Heart right ventricle (tissue), 16 donors: ENCODE measurements around the gene WDR83. TPM values are rescaled to one million over a fixed set of nuclear protein-coding genes. Genes with fewer than 3 reads are reported as not detected.

ENCODE experiments used
- ATAC-seq, 8 donors: fragments of 200-7000 bp; cut with Tn5 transposase; one replicate each; pipeline ENCODE4 v1.9.1; 2020; ENCODE audit warnings: mild to moderate bottlenecking in 8 of 8, moderate library complexity in 8 of 8, moderate number of reproducible peaks in 1 of 8
- DNase-seq, 2 donors: peaks; one replicate each; pipeline ENCODE4 v3.0.0-alpha.2; 2020
- H3K27ac ChIP-seq, 10 donors: fragments of 200-600 bp; sonication (generic) in 2 of 10; one replicate each; pipeline versions ENCODE4 v1.5.0 to v1.8.0; 2020 to 2022; ENCODE audit warnings: mild to moderate bottlenecking in 3 of 10
- H3K27me3 ChIP-seq, 7 donors: fragments of 200-600 bp; one replicate each; pipeline ENCODE4 v1.8.0; 2021 to 2022; ENCODE audit warnings: mild to moderate bottlenecking in 2 of 7
- H3K36me3 ChIP-seq, 9 donors: fragments of 200-600 bp; sonication (generic) in 1 of 9; one replicate each; pipeline versions ENCODE4 v1.5.0 to v1.8.0; 2020 to 2022; ENCODE audit warnings: mild to moderate bottlenecking in 2 of 9
- H3K4me1 ChIP-seq, 9 donors: fragments of 200-600 bp; sonication (generic) in 1 of 9; one replicate each; pipeline versions ENCODE4 v1.5.0 to v1.8.0; 2020 to 2022; ENCODE audit warnings: mild to moderate bottlenecking in 4 of 9
- H3K4me3 ChIP-seq, 10 donors: fragments of 200-600 bp; sonication (generic) in 2 of 10; one replicate each; pipeline versions ENCODE4 v1.5.0 to v1.8.0; 2020 to 2022; ENCODE audit warnings: mild to moderate bottlenecking in 7 of 10, moderate library complexity in 2 of 10
- H3K9me3 ChIP-seq, 11 donors: fragments of 200-600 bp in 10 of 11; sonication (generic) in 2 of 11; one replicate each; pipeline versions ENCODE4 v1.5.0 to v1.8.0; 2013 to 2022; ENCODE audit warnings: mild to moderate bottlenecking in 2 of 11, control low read depth in 1 of 11, moderate library complexity in 1 of 11
- CTCF ChIP-seq, 9 donors: fragments of 200-600 bp; sonication (generic) in 2 of 9; IDR thresholded peaks; one replicate each; pipeline versions ENCODE4 v1.5.0 to v1.8.0; 2021 to 2022; ENCODE audit warnings: antibody characterized with exemption in 9 of 9, mild to moderate bottlenecking in 5 of 9, moderate library complexity in 1 of 9
- WGBS, 2 donors: extraction: QIAGEN DNeasy Blood & Tissue Kit; methylation state at CpG; one replicate each; pipeline ENCODE4 v1.1.7; 2013; ENCODE audit warnings: inconsistent platforms in 1 of 2; 5-methylcytosine and 5-hydroxymethylcytosine counted together
- intact Hi-C, 10 donors: fragments of 100-400 bp; cut with DNase I; formaldehyde crosslinking; loops; one replicate each; pipeline versions ENCODE4 v1.11.1 to v1.14.2; 2022
- polyA plus RNA-seq, 2 donors: library from polyadenylated mRNA; stranded (reverse); fragments of 200-250 nt; gene quantifications; one replicate each; pipeline ENCODE4 v1.2.3, GENCODE V29; 2013
- total RNA-seq, 10 donors: library from RNA; stranded (reverse); fragmentation: NEBNext Ultra II Directional in 3 of 10; extraction: Animal tissue kit (Norgen Biotek cat#: 25700) in 3 of 10; gene quantifications; one replicate each; pipeline versions ENCODE4 v1.2.1 to v1.2.4, GENCODE V29; 2021 to 2023
- donor health status: Arrhythmogenic right ventricular cardiomyopathy.
- donor health status: ischemic (EF 13 %, LVEDD 7.1; RV severe dilation, severe dysfunction).
- donor health status: healthy with polysubstance abuse.
- donor health status: DM: no; HTN: yes; CAD: no.
- donor health status: DM: no; HTN: no; CAD: no.
- donor health status: ischemic (EF 25% LVEDD 6.9; RV normal size, moderate dysfunction).
- donor health status: ischemic (EF 25% LVEDD 5.7; RV mildly dilated, moderate dysfunction).
- donor health status: healthy.
- donor health status: DM: yes; HTN: yes; CAD: no.
- donor health status: Ischemic cardiomyopathy.
- donor health status: ischemic (EF 35%, LVEDD 5.7; RV mildly dilated, moderate dysfunction).
- donor health status: nonischemic (EF 11% LVEDD 7.7; RV severe dilation, severe dysfunction).
- donor health status: DM: yes; HTN: yes; CAD: no.
- donor health status: PGD.
- donor health status: ischemic (EF 29% LVEDD 5.4; RV normal size, mild dysfunction).
- donor health status: nonischemic (EF 23%, LVEDD 6.1; RV moderate dilation, normal function).

WDR83 gene
- total and polyA plus RNA-seq, 12 donors: 5.5 to 19.7 (median 8.1) TPM

GRCh38 chr19:12698138-12698537 is 31.5 kb downstream of the WDR83 start:
- Histone ChIP-seq H3K27me3 (no peaks in the 10 kb centered on the region), H3K9me3 (no peaks in the 10 kb centered on the region), H3K4me1 (peaks cover 5 to 23% (median 16%) of the 10 kb centered on the region in 9 donors), H3K36me3 (peaks cover 4 to 53% (median 26%) of the 10 kb centered on the region in 9 donors), H3K4me3 (no peak overlapping the region), H3K27ac (no peak overlapping the region)
- no peak for DNase-seq
- no peak for ATAC-seq
- no peak for TF ChIP-seq CTCF (IDR thresholded peaks at IDR 0.05)
- intact Hi-C loops: no loop called here
- 78 to 82% methylated on average over 6 of the region's 6 CpGs for WGBS, 2 donors

- H3K27me3 ChIP-seq: no peaks in the 10 kb centered on the region
- H3K36me3 ChIP-seq: peaks cover 7 to 89% (median 61%) of the 10 kb centered on the region in 9 donors
- no peak for TF ChIP-seq CTCF (IDR thresholded peaks at IDR 0.05)
- intact Hi-C loops: loop anchor here in 1 of 10 donors (10.0 kb wide), 1 partner anchor 103 kb away; the partner anchor contains the start of genes PRDX2, RNASEH2A and THSD8
- ATAC-seq (peak in 3 of 8 donors; percentile 5 to 24 (median 8)), DNase-seq (no peak)
- no peak overlapping the region for H3K4me3 ChIP-seq
- no peak overlapping the region for H3K27ac ChIP-seq
- H3K4me1 ChIP-seq: peaks cover 0 to 7% (median 5%) of the 10 kb centered on the region in 9 donors
- H3K9me3 ChIP-seq: no peaks in the 10 kb centered on the region
- 91 to 93% methylated on average over 33 of the region's 33 CpGs for WGBS, 2 donors
Observed at GRCh38 chr19:12701596-12702282, 35.1 kb downstream of the WDR83 start.

- Histone ChIP-seq H3K9me3 (no peaks in the 10 kb centered on the region), H3K27me3 (no peaks in the 10 kb centered on the region), H3K27ac (no peak overlapping the region), H3K4me1 (no peaks in the 10 kb centered on the region), H3K36me3 (peaks cover 7 to 99% (median 67%) of the 10 kb centered on the region in 9 donors), H3K4me3 (no peak overlapping the region)
- ATAC-seq (no peak), DNase-seq (no peak)
- WGBS, 2 donors: 60 to 64% methylated on average over 9 of the region's 9 CpGs
- TF ChIP-seq CTCF (IDR thresholded peaks at IDR 0.05): no peak
- intact Hi-C loops: loop anchor here in 1 of 10 donors (10.0 kb wide), 1 partner anchor 102 kb away; the partner anchor contains the start of genes PRDX2, RNASEH2A and THSD8
Observed at GRCh38 chr19:12703046-12703445, 36.4 kb downstream of the WDR83 start.

GRCh38 chr19:12705169-12705568 is 38.6 kb downstream of the WDR83 start:
- WGBS, 2 donors: 91 to 96% methylated on average over 13 of the region's 13 CpGs
- Histone ChIP-seq H3K27me3 (no peaks in the 10 kb centered on the region), H3K4me3 (no peak overlapping the region), H3K4me1 (no peaks in the 10 kb centered on the region), H3K9me3 (no peaks in the 10 kb centered on the region), H3K36me3 (peaks cover 7 to 100% (median 84%) of the 10 kb centered on the region in 9 donors), H3K27ac (no peak overlapping the region)
- ATAC-seq: no peak
- TF ChIP-seq CTCF (IDR thresholded peaks at IDR 0.05): no peak
- intact Hi-C loops: loop anchor here in 1 of 10 donors (10.0 kb wide), 1 partner anchor 100 kb away; the partner anchor contains the start of genes PRDX2, RNASEH2A and THSD8
- no peak for DNase-seq
